IMR-90 (cell line): ENCODE results near the gene PDZRN3. TPM values are rescaled to one million over a fixed set of nuclear protein-coding genes. Genes with fewer than 3 reads are reported as not detected.
A peak's percentile ranks its signal among the peaks of the same experiment; 100 is the strongest.

Experiments used
- ATAC-seq: fragments of 200-7000 bp; cut with Tn5 transposase; 2 replicates; pipeline ENCODE4 v1.9.1; 2020; ENCODE audit warnings: low read depth, mild to moderate bottlenecking, moderate library complexity
- BruUV-seq: library from RNA; stranded (reverse); fragments of 400-500 nt; replicated peaks from 2 replicates; lab custom pipeline; 2021; lab: Mats Ljungman, UMichigan
- CTCF ChIA-PET: fragments of 300-600 bp; formaldehyde crosslinking; extraction: SDS; loops from one replicate; lab custom pipeline; 2021; ENCODE audit warnings: antibody characterized with exemption; lab: Yijun Ruan, JAX
- POLR2A ChIA-PET: fragments of 300-600 bp; sonication (Branson Sonifier 250); formaldehyde crosslinking; loops from one replicate; lab custom pipeline; 2022; ENCODE audit warnings: antibody characterized with exemption; ENCODE audit not compliant: unreplicated experiment; lab: Charles Lee
- DNase-seq: peaks from one replicate; pipeline ENCODE4 v3.0.0; 2013
- H2AFZ ChIP-seq: replicated peaks from 2 replicates; pipeline ENCODE3; 2013; ENCODE audit warnings: low read length, mild to moderate bottlenecking; ENCODE audit not compliant: poor library complexity
- H2AK5ac ChIP-seq: 2 replicates; pipeline ENCODE4 v1.6.1; 2013; ENCODE audit warnings: low read depth, low read length, inconsistent platforms
- H2AK9ac ChIP-seq: replicated peaks from 2 replicates; pipeline ENCODE3; 2013; ENCODE audit warnings: mild to moderate bottlenecking, low read depth, low read length, moderate library complexity; ENCODE audit not compliant: poor library complexity
- H2BK120ac ChIP-seq: 2 replicates; pipeline ENCODE4 v1.6.1; 2013; ENCODE audit warnings: low read depth, low read length, inconsistent platforms
- H2BK15ac ChIP-seq: 3 replicates; pipeline ENCODE4 v1.6.1; 2013; ENCODE audit warnings: low read depth, low read length, inconsistent platforms
- H2BK20ac ChIP-seq: 2 replicates; pipeline ENCODE4 v1.6.1; 2013; ENCODE audit warnings: low read depth, mild to moderate bottlenecking, inconsistent platforms, low read length, moderate library complexity
- H2BK5ac ChIP-seq: 2 replicates; pipeline ENCODE4 v1.6.1; 2013; ENCODE audit warnings: mild to moderate bottlenecking, low read depth, low read length, inconsistent platforms; ENCODE audit not compliant: poor library complexity, severe bottlenecking
- H3K14ac ChIP-seq: replicated peaks from 2 replicates; pipeline ENCODE4 v1.6.1; 2013; ENCODE audit warnings: low read depth, low read length, inconsistent platforms
- H3K18ac ChIP-seq: 2 replicates; pipeline ENCODE4 v1.6.1; 2013; ENCODE audit warnings: low read depth, low read length, control low read depth
- H3K23ac ChIP-seq: 2 replicates; pipeline ENCODE4 v1.6.1; 2013; ENCODE audit warnings: low read depth, low read length, inconsistent platforms
- H3K27ac ChIP-seq: 2 replicates; pipeline ENCODE4 v1.5.1; 2013; ENCODE audit warnings: mild to moderate bottlenecking, control low read depth, low read length; ENCODE audit not compliant: insufficient read depth
- H3K27me3 ChIP-seq: 2 replicates; pipeline ENCODE4 v1.6.1; 2013; ENCODE audit warnings: low read length; ENCODE audit not compliant: control insufficient read depth, insufficient read depth
- H3K36me3 ChIP-seq: 2 replicates; pipeline ENCODE4 v1.6.1; 2013; ENCODE audit warnings: low read length, mixed read lengths; ENCODE audit not compliant: control insufficient read depth, insufficient read depth
- H3K4ac ChIP-seq: 2 replicates; pipeline ENCODE4 v1.6.1; 2013; ENCODE audit warnings: low read depth, low read length, inconsistent platforms
- H3K4me1 ChIP-seq: 2 replicates; pipeline ENCODE4 v1.6.1; 2013; ENCODE audit warnings: low read length, mixed read lengths; ENCODE audit not compliant: control insufficient read depth, insufficient read depth
- H3K4me2 ChIP-seq: 2 replicates; pipeline ENCODE4 v1.6.1; 2013; ENCODE audit warnings: low read depth, mild to moderate bottlenecking, control low read depth, low read length, moderate library complexity
- H3K4me3 ChIP-seq: 2 replicates; pipeline ENCODE4 v1.5.1; 2013; ENCODE audit warnings: low read depth, mild to moderate bottlenecking, control low read depth, low read length, moderate library complexity; ENCODE audit not compliant: insufficient read depth
- H3K56ac ChIP-seq: 2 replicates; pipeline ENCODE4 v1.6.1; 2013; ENCODE audit warnings: low read length, inconsistent platforms; ENCODE audit not compliant: insufficient read depth; ENCODE audit errors: extremely low read depth
- H3K79me1 ChIP-seq, 2 experiments: 2 replicates each; pipeline ENCODE4 v1.6.1; 2013; ENCODE audit warnings: low read length in 2 of 2, inconsistent platforms in 1 of 2, low read depth in 1 of 2
- H3K9ac ChIP-seq: 2 replicates; pipeline ENCODE4 v1.6.1; 2013; ENCODE audit warnings: low read depth, low read length, control low read depth
- H3K9me1 ChIP-seq: 2 replicates; pipeline ENCODE4 v1.6.1; 2013; ENCODE audit warnings: low read length, inconsistent platforms; ENCODE audit not compliant: insufficient read depth
- H3K9me3 ChIP-seq: 2 replicates; pipeline ENCODE4 v1.6.1; 2013; ENCODE audit warnings: low read length; ENCODE audit not compliant: control insufficient read depth, insufficient read depth
- H4K20me1 ChIP-seq: 2 replicates; pipeline ENCODE4 v1.6.1; 2013; ENCODE audit warnings: low read length, inconsistent platforms; ENCODE audit not compliant: insufficient read depth
- H4K5ac ChIP-seq: 2 replicates; pipeline ENCODE4 v1.6.1; 2013; ENCODE audit warnings: mild to moderate bottlenecking, low read depth, low read length, control low read depth
- H4K8ac ChIP-seq, 2 experiments: 2 replicates each; pipeline ENCODE4 v1.6.1; 2013; ENCODE audit warnings: low read depth in 2 of 2, low read length in 2 of 2, control low read depth in 1 of 2, inconsistent platforms in 1 of 2
- H4K91ac ChIP-seq: 2 replicates; pipeline ENCODE4 v1.6.1; 2013; ENCODE audit warnings: low read depth, low read length, inconsistent platforms; ENCODE audit not compliant: insufficient read depth
- CTCF ChIP-seq: conservative IDR thresholded peaks from 2 replicates; pipeline ENCODE4 v1.5.1; 2012; ENCODE audit warnings: mild to moderate bottlenecking, low read depth, low read length, improper control_type of control experiment
- FOS ChIP-seq: fragments of 150-350 bp; IDR thresholded peaks from 2 replicates; pipeline ENCODE4 v1.6.1; 2016; ENCODE audit warnings: low read depth, low read length
- MAZ ChIP-seq: IDR thresholded peaks from 2 replicates; pipeline ENCODE4 v1.6.1; 2012; ENCODE audit warnings: low read depth, mild to moderate bottlenecking, low read length, improper control_type of control experiment, moderate library complexity, borderline replicate concordance
- NFE2L2 ChIP-seq: fragments of 150-350 bp; IDR thresholded peaks from 2 replicates; pipeline ENCODE4 v1.6.1; 2016; ENCODE audit warnings: low read depth, mild to moderate bottlenecking, low read length
- POLR2A ChIP-seq: IDR thresholded peaks from 2 replicates; pipeline ENCODE4 v1.6.1; 2012; ENCODE audit warnings: mild to moderate bottlenecking, low read depth, low read length
- RAD21 ChIP-seq: IDR thresholded peaks from 2 replicates; pipeline ENCODE4 v1.6.1; 2012; ENCODE audit warnings: low read length, improper control_type of control experiment
- SMC3 ChIP-seq: fragments of 150-350 bp; IDR thresholded peaks from 2 replicates; pipeline ENCODE4 v1.6.1; 2016; ENCODE audit warnings: low read depth, mild to moderate bottlenecking, antibody characterized with exemption, low read length, moderate library complexity
- WGBS, 2 experiments: methylation state at CpG; one replicate each; pipeline versions ENCODE4 v1.1.5 to v1.1.7; 2013; ENCODE audit warnings: missing lambda C conversion rate in 2 of 2; ENCODE audit not compliant: insufficient read length in 1 of 2; ENCODE audit errors: extremely low coverage in 2 of 2; 5-methylcytosine and 5-hydroxymethylcytosine counted together
- dilution Hi-C: fragments of 300-500 bp; cut with HindIII; formaldehyde crosslinking; loops from one replicate; pipeline ENCODE4 v1.14.3; 2018; ENCODE audit warnings: low sequenced_read_pairs; ENCODE audit not compliant: unreplicated experiment
- in situ Hi-C: fragments of 300-500 bp; cut with MboI; formaldehyde crosslinking; loops from 3 replicates; pipeline ENCODE4 v1.14.3; 2019; ENCODE audit warnings: low sequenced_read_pairs, inconsistent platforms, mixed read lengths
- intact Hi-C: fragments of 100-400 bp; cut with micrococcal nuclease; formaldehyde crosslinking; loops from 2 replicates; pipeline ENCODE4 v1.10.0; 2022
- polyA plus RNA-seq, 3 experiments: library from polyadenylated mRNA; depleted of rRNA; stranded (reverse); fragments of >200 nt; gene quantifications; 2 replicates each; pipeline ENCODE4 v1.2.3, GENCODE V29; 2012; ENCODE audit warnings: low replicate concordance in 1 of 3
- total RNA-seq: library from RNA; depleted of rRNA; stranded (reverse); fragments of >200 nt; gene quantifications from 2 replicates; pipeline ENCODE4 v1.2.3, GENCODE V29; 2012

The PDZRN3 gene
- total and polyA plus RNA-seq, 2 of the 4 experiments (the other 2 are of a cell fraction) = 9.4 to 17.0 TPM

DNA sequence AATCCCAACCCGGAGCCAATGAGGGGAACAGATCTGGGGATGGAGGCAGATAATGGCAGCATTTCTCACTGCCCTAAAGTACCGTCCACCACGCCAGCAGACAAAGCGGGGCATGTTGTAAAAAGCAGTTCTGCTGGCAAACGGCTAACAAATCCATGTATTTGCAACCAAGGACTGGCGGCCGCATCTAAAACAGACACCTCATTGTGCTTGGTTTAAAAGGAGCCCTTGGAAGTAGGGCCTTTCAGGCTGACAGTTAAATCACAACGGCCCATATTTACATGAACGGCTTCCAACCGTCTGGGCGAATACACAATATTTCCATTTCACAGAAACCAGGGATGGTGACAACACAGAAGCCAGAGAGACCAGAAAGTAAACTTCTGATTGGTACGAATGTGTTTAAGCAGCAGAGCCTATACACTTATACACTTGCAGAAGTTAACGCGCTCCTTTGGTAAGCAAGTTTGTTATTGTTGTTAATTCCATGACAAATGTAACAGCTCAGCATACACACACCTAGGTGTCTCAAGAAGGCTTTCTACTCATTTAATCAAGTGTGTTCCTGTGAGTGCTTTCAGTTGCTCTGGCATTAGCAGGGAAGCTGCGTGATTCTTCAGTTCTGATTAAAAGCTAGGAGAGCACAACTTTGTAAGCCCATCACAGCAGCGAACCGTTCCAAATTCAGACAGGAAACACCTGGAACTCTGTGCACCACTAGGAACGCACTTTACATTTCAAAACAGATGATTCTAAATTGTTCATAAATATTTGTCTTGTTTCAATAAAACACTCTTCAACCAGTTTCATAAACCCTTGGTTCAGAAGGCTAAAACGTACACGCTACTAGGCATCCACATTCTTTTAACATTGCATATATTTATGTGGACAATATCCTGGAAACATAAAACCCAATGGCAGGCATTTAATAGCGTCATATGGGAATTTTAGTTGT is 112.9 kb downstream of the PDZRN3 start:
- no peak overlapping the region for H2AK9ac ChIP-seq
- POLR2A ChIA-PET = interaction anchor here (1.3 kb wide), 1 partner anchor 35 kb away, joined by 3 read pairs; no protein-coding TSS in a partner anchor
- peaks cover 5 to 30% of the 10 kb centered on the region in 2 experiments; a peak in 3 of 4 replicates for H3K79me1 ChIP-seq
- no peaks in the 10 kb centered on the region for H3K9me3 ChIP-seq
- peak overlapping the region; percentile 66; the same call in 2 of the 3 replicates for H2BK15ac ChIP-seq
- H3K14ac ChIP-seq = peak overlapping the region; percentile 80
- no TSS peak for BruUV-seq
- no peaks in the 10 kb centered on the region for H3K27me3 ChIP-seq
- peak overlapping the region; percentile 64; the same call in 1 of the 2 replicates for H3K56ac ChIP-seq
- peak overlapping the region; percentile 58 for H2AFZ ChIP-seq
- peak overlapping the region; percentile 88 for H3K27ac ChIP-seq
- in situ Hi-C loops = loop anchor here (10.0 to 25.0 kb wide), 2 partner anchors 100 to 273 kb away; partner anchors contain the start of gene PDZRN3
- WGBS, 2 experiments = no CpG with 5 or more reads among the region's 21 CpGs
- dilution Hi-C loops = loop anchor here (25.0 kb wide), 1 partner anchor 100 kb away; the partner anchor contains the start of gene PDZRN3
- peak overlapping the region; percentile 65 for H3K9ac ChIP-seq
- H4K5ac ChIP-seq = peak overlapping the region; percentile 79
- intact Hi-C loops = loop anchor here (5.0 kb wide), 2 partner anchors 35 to 90 kb away; no protein-coding TSS in a partner anchor
- H2BK120ac ChIP-seq = peak overlapping the region; percentile 94
- H3K4me2 ChIP-seq = peak overlapping the region; percentile 49
- peak overlapping the region; percentile 94 for H3K4ac ChIP-seq
- TF ChIP-seq NFE2L2 (no peak), CTCF (no peak), RAD21 (no peak), MAZ (no peak), SMC3 (no peak), FOS (no peak), POLR2A (no peak)
- ATAC-seq (peak; percentile 53), DNase-seq (peak; percentile 88)
- H4K20me1 ChIP-seq = no peaks in the 10 kb centered on the region
- H2BK5ac ChIP-seq = peak overlapping the region; percentile 75
- peak overlapping the region; percentile 48 to 79 for H4K8ac ChIP-seq
- peak overlapping the region; percentile 84 for H3K23ac ChIP-seq
- CTCF ChIA-PET = no interaction called here
- H3K4me1 ChIP-seq = peaks cover 36% of the 10 kb centered on the region
- H3K36me3 ChIP-seq = no peaks in the 10 kb centered on the region
- H3K9me1 ChIP-seq = peaks cover 11% of the 10 kb centered on the region
- peak overlapping the region; percentile 96 for H3K18ac ChIP-seq
- peak overlapping the region; percentile 80 for H2AK5ac ChIP-seq
- no peak overlapping the region; the same call in 1 of the 2 replicates for H3K4me3 ChIP-seq
- H2BK20ac ChIP-seq = peak overlapping the region; percentile 79
- peak overlapping the region; percentile 57 for H4K91ac ChIP-seq
